Measurements from ENCODE around the gene MAB21L4.

- TF ChIP-seq, protein P1, sequence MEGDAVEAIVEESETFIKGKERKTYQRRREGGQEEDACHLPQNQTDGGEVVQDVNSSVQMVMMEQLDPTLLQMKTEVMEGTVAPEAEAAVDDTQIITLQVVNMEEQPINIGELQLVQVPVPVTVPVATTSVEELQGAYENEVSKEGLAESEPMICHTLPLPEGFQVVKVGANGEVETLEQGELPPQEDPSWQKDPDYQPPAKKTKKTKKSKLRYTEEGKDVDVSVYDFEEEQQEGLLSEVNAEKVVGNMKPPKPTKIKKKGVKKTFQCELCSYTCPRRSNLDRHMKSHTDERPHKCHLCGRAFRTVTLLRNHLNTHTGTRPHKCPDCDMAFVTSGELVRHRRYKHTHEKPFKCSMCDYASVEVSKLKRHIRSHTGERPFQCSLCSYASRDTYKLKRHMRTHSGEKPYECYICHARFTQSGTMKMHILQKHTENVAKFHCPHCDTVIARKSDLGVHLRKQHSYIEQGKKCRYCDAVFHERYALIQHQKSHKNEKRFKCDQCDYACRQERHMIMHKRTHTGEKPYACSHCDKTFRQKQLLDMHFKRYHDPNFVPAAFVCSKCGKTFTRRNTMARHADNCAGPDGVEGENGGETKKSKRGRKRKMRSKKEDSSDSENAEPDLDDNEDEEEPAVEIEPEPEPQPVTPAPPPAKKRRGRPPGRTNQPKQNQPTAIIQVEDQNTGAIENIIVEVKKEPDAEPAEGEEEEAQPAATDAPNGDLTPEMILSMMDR (IDR thresholded peaks at IDR 0.05) = no peak
- TF ChIP-seq EP300 (IDR thresholded peaks at IDR 0.05) (no peak), POLR2A (IDR thresholded peaks at IDR 0.05) (no peak)
Observed at GRCh38 chr2:240904216-240905175, 8.5 kb upstream of the MAB21L4 start.
